ENCODE measurements around the gene ZBTB16. TPM values are rescaled to one million over a fixed set of nuclear protein-coding genes. Genes with fewer than 3 reads are reported as not detected.

The ZBTB16 gene
- total RNA-seq, 1 donor from 2014 or later = 39.4 TPM

GRCh38 chr11:114289779-114290178 lies 230.3 kb downstream of the ZBTB16 start:
- no peaks in the 10 kb centered on the region for H3K36me3 Mint-ChIP-seq (ENCODE audit: low read depth)
- H3K9me3 Mint-ChIP-seq = peaks cover 3% of the 10 kb centered on the region
- no peak overlapping the region for H3K27ac Mint-ChIP-seq (ENCODE audit: unreplicated experiment)
- TF ChIP-seq CTCF (conservative IDR thresholded peaks at IDR 0.05) = no peak
- no peaks in the 10 kb centered on the region for H3K4me1 Mint-ChIP-seq
- H3K4me3 Mint-ChIP-seq = no peak overlapping the region
- no peaks in the 10 kb centered on the region for H3K27me3 Mint-ChIP-seq (ENCODE audit: low read depth)
- no peak for DNase-seq (ENCODE audit: low read depth, low spot score)

- Mint-ChIP-seq H3K9me3 (peaks cover 3% of the 10 kb centered on the region), H3K27ac (ENCODE audit: unreplicated experiment) (no peak overlapping the region), H3K36me3 (ENCODE audit: low read depth) (no peaks in the 10 kb centered on the region), H3K4me3 (no peak overlapping the region), H3K4me1 (no peaks in the 10 kb centered on the region), H3K27me3 (ENCODE audit: low read depth) (no peaks in the 10 kb centered on the region)
- no peak for TF ChIP-seq CTCF (conservative IDR thresholded peaks at IDR 0.05)
- DNase-seq (ENCODE audit: low read depth, low spot score) = no peak
Measured at GRCh38 chr11:114290503-114291235, 231.2 kb downstream of the ZBTB16 start.

- H3K9me3 Mint-ChIP-seq = peaks cover 3% of the 10 kb centered on the region
- H3K27ac Mint-ChIP-seq (ENCODE audit: unreplicated experiment) = no peak overlapping the region
- TF ChIP-seq CTCF (conservative IDR thresholded peaks at IDR 0.05) = no peak
- H3K36me3 Mint-ChIP-seq (ENCODE audit: low read depth) = no peaks in the 10 kb centered on the region
- H3K4me3 Mint-ChIP-seq = no peak overlapping the region
- no peaks in the 10 kb centered on the region for H3K27me3 Mint-ChIP-seq (ENCODE audit: low read depth)
- H3K4me1 Mint-ChIP-seq = no peaks in the 10 kb centered on the region
- no peak for DNase-seq (ENCODE audit: low read depth, low spot score)
Measured at GRCh38 chr11:114291381-114291780, 231.9 kb downstream of the ZBTB16 start.

GRCh38 chr11:114291842-114292680 lies 232.6 kb downstream of the ZBTB16 start:
- no peaks in the 10 kb centered on the region for H3K36me3 Mint-ChIP-seq (ENCODE audit: low read depth)
- no peak for TF ChIP-seq CTCF (conservative IDR thresholded peaks at IDR 0.05)
- DNase-seq (ENCODE audit: low read depth, low spot score) = no peak
- peaks cover 3% of the 10 kb centered on the region for H3K9me3 Mint-ChIP-seq
- H3K4me1 Mint-ChIP-seq = no peaks in the 10 kb centered on the region
- no peak overlapping the region for H3K4me3 Mint-ChIP-seq
- no peak overlapping the region for H3K27ac Mint-ChIP-seq (ENCODE audit: unreplicated experiment)
- H3K27me3 Mint-ChIP-seq (ENCODE audit: low read depth) = no peaks in the 10 kb centered on the region

- Mint-ChIP-seq H3K4me3 (no peak overlapping the region), H3K4me1 (no peaks in the 10 kb centered on the region), H3K27ac (ENCODE audit: unreplicated experiment) (no peak overlapping the region)
Measured at GRCh38 chr11:114293201-114293711, 233.7 kb downstream of the ZBTB16 start.

More at GRCh38 chr11:114293201-114293711, 233.7 kb downstream of the ZBTB16 start:
- Mint-ChIP-seq H3K27me3 (ENCODE audit: low read depth) (no peaks in the 10 kb centered on the region), H3K9me3 (peaks cover 3% of the 10 kb centered on the region), H3K36me3 (ENCODE audit: low read depth) (peaks cover 3% of the 10 kb centered on the region)
- no peak for DNase-seq (ENCODE audit: low read depth, low spot score)
- no peak for TF ChIP-seq CTCF (conservative IDR thresholded peaks at IDR 0.05)
